ENCODE data around the gene SFXN2.
"Not testable (repeated sequence)": the region's sequence is repeated elsewhere in the genome, so short reads cannot be mapped to it uniquely, and the experiment has no call there.

The SFXN2 gene

DNA sequence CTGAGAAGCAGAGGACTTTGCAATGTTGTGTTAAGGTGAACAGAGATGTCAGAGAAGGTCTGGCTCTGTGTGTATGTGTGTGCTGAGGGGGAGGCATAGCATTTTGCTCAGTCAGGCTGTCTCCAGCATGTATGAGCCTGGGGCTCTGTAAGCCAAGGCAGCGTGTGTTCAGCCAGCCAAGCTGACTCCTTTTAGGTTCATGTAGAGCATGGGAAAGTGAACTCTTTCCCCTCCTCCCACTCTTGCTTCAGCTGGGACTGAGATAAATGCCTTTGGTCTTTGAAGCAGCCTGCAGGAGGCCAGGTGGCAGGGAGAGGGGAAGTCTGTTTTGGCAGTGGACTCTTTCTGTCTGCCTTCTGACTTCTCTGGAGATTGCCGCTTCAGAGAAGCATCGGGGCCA is 3.8 kb downstream of the SFXN2 start:
- H3K4me3 ChIP-seq (ENCODE audit: low read depth, low read length) = no peak overlapping the region

DNA sequence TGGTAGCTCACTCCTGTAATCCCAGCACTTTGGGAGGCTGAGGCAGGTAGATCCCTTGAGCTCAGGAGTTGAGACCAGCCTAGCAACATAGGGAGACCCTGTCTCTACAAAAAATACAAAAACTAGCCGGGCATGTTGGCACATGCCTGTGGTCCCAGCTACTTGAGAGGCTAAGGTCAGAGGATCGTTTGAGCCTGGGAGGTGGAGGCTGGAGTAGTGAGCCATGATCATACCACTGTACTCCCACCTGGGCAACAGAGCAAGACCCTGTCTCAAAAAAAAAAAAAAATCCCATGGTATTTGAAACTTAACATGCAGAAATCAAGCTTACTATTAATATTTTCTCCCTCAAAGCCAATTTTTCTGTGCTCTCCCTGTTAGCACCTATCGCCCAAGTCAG is 5.9 kb downstream of the SFXN2 start:
- no peak overlapping the region for H3K4me3 ChIP-seq (ENCODE audit: low read depth, low read length)

DNA sequence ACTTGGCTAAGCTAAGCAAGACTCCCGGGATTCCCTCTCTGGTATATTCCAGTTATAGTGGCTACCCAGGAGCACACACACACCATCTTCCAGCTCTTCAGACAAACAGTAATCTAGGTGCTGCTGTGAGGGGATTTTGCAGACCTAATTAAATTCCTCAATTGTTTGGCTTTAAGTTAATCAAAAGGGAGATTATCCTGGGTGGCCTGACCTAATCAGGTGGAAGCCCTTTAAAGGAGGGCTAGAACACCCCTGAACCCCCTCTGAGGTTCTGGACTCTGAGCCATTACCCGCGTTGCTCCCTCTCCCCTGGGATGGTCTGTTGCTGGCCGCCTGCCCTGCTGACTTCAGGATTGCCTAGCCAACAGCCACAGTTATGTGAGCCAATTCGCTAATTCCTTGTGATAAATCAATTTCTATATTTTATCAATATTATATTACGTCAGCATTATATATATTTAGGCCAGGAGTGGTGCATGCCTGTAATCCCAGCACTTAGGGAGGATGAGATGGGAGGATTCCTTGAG is 6.4 kb downstream of the SFXN2 start:
- no peak overlapping the region for H3K4me3 ChIP-seq (ENCODE audit: low read depth, low read length)

DNA sequence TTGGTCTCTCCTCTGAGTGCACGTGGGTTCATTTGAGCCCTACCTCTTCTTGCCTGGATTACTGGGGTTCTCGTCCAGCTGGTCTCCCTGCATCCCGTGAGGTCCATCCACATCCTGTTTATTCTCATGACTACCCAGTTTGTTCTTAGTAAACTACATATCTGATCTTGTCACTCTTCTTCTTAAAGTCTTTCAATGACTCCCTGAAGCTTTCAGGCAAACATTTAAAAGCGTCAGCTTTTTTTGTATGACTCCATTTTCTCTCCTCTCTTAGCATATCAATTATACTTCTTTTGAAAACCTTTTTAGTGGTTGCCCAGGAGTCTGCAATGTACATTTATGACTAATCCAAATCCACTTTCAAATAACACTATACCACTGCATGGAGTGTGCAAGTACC is 7.5 kb downstream of the SFXN2 start:
- no peak overlapping the region for H3K4me3 ChIP-seq (ENCODE audit: low read depth, low read length)

DNA sequence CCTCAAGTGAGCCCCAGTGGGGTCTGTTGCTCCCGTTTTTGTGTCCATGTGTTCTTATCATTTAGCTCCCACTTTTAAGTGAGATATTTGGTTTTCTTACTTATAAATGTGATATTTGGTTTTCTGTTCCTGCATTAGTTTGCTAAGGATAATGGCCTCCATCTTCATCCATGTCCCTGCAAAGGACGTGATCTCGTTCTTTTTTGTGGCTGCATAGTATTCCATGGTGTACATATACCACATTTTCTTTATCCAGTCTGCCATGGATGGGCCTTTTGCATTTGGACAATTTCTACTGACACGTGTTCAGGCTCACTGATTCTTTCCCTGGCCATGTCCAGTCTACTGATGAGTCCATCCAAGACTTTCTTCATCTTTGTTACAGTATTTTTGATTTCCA is 9.6 kb downstream of the SFXN2 start:
- H3K4me3 ChIP-seq (ENCODE audit: low read depth, low read length) = no peak overlapping the region

DNA sequence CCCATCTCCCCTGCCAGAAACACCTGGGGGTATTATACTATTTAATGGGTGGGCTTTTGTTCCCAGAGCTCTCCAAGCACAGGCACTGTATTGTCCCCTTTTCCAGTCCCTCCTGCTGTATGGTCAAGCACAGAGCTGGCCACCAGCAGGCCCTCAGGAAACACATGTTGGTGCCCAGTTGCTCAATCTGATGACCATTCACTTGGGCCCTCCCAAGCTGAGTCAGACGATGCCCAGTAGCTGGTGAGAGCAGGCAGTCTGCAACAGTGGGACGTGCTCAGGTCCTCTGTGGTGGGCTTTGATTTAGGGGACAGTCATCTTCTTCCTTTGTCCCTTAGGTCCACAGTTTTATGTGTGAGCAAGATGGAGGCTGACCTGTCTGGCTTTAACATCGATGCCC is 11.8 kb downstream of the SFXN2 start:
- H3K4me3 ChIP-seq (ENCODE audit: low read depth, low read length) = no peak overlapping the region

DNA sequence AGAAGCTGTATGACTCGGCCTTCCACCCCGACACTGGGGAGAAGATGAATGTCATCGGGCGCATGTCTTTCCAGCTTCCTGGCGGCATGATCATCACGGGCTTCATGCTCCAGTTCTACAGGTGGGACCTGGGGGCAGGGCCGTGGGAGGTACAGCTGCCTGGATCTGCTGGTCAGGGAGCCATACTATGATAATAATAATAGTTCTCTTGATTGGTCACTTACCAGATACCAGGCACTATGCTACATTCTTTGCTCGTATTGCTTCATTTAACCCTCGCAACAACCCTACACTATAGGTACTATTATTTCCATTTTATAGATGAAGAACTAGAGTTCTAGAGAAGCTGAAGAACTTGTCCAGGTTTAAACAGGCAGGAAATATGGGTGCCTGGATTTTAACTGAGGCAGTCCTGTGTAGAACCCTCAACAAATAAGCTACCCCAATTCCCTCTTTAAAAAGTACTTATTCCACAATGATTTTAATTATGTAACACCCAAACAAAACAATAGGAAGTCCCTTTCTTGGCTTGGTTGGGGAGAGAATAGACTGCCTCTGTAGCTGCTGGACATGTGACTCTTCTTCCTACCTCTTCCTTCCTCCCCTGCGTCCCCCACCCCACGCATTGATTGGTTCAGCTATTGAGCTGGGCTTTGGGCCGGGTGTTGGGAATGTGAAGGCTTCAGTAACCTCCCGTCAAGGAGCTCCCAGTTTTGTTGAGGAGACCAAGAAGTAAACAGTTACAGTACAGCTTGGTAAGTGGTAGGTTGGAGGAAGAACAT is 12.8 kb downstream of the SFXN2 start:
- no peak overlapping the region for H3K4me3 ChIP-seq (ENCODE audit: low read depth, low read length)

DNA sequence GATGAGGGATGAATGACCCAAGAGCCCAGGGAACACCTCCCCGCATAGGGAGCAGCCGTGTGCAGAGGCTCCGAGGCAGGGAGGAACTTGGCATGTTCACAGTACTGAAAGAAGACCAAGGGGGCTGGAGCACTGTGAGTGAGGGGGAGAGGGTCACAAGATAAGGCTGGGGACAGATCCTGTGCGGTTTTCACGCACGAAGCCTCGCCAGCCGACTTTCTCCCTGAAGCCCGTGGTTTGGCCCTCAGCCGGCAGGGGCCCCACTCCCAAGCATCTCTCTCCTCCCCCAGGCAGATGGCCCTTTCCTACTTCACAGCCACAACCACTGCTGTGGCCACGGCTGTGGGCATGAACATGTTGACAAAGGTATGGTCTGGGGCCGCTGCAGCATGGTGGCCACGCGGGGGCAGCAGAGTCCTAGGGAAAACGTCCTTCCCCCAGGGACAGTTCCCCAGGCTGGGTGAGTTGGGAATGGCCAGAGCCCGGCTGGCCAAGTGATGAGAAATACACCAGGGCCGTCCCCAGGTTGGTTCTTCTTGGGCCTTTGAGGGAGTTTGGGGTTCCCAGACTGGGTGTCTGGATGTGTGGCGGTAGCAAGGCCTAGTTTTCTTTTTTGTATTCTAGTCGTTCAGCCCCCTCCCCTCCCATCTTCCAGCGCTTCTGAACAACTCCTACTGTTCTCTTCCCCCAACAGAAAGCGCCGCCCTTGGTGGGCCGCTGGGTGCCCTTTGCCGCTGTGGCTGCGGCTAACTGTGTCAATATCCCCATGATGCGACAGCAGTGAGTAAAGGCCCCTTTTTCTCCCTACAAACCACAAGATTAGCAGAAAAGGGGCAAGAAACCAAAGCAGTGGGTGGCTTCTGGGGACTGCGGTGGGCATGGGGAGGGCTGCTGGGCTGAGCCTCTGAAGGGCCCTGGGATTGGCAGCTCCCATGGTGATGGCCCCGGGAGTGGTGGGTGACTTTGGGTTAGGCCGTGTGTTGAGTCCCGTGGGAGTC is 14.9 kb downstream of the SFXN2 start:
- H3K4me3 ChIP-seq (ENCODE audit: low read depth, low read length) = no peak overlapping the region

DNA sequence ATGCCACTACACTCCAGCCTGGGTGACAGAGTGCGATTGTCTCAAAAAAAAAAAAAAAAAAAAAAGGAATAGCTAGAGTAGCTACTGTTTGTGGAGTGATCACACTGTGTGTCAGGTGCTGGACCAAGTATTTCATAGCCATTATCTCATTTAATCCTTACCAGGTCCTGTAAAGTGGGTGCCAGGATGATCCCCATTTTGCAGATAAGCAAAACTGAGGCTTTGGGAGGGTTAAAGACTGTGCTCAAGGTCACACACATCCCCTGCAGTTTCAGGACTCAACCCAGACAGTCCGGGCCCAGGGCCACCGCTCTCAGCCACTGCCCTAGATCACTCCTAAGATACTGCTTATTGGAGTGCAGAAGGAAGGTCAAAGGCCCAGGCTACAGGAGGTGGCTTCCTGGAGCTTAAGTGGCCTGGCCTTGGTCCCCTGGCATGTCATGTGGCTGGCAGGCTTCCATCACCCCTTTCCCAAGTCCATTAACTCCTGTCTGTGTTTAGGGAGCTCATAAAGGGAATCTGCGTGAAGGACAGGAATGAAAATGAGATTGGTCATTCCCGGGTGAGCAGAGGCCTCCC is 16.9 kb downstream of the SFXN2 start:
- no peak overlapping the region for H3K4me3 ChIP-seq (ENCODE audit: low read depth, low read length)

DNA sequence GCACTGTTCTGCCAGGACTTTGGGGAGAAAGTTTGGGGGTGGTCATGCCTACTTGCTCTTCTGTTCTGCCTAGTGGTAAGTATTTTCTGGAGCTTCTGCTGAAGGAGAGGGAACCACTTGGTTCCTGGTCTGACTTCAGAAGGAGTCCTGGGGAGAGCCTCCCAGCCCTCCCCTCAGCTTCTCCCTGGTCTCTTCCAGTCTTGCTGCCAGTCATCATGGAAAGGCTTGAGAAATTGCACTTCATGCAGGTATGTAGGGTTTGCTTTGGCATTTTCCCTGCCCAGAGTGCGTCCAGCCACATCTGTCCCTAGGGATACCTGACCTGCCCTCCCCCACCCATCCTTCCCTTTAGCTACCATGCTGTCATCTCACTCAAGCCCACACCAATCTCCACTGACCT is 18.2 kb downstream of the SFXN2 start:
- H3K4me3 ChIP-seq (ENCODE audit: low read depth, low read length) = no peak overlapping the region

DNA sequence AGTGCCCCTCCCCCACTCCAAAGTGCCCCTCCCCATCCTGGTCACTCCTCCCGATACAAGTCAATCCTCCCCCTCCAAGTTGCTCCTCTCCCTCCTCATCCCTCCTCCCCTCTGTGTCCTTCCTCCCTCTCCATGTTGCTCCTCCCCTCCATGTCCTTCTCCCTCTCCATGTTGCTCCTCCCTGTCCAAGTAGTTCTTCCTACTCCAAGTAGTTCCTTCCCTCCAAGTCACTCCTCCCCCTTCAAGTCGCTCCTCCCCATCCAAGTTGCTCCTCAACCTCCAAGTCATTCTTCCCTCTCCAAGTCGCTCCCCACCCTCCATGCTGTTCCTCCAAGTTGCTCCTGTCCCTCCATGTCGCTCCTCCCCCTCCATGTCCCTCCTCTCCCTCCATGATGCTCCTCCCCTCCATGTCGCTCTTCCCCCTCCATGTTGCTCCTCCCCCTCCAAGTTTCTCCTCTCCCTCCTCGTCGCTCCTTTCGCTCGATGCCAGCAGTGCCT is 20.7 kb downstream of the SFXN2 start:
- no peak overlapping the region for H3K4me3 ChIP-seq (ENCODE audit: low read depth, low read length)

DNA sequence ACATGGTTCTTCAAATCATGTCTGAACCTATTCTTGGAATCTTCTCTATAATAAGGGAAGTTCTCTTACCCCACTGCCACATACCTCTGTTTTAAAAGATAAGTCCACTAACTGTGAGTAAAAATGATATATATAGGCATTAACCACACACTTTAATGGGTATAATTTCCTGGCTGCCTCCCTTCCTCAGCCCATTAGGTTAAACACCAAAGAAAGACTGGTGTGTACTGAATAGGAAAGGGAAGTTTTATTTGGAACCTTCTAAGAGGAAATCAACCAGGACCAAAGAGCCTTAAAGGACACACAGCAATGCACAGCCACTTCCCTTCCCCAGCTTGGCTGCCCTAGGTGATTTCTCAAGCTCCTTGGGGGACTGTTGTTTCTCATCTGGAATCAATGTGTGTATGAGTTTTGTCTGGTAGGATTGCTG is 24.3 kb downstream of the SFXN2 start:
- no peak overlapping the region for H3K4me3 ChIP-seq (ENCODE audit: low read depth, low read length)

DNA sequence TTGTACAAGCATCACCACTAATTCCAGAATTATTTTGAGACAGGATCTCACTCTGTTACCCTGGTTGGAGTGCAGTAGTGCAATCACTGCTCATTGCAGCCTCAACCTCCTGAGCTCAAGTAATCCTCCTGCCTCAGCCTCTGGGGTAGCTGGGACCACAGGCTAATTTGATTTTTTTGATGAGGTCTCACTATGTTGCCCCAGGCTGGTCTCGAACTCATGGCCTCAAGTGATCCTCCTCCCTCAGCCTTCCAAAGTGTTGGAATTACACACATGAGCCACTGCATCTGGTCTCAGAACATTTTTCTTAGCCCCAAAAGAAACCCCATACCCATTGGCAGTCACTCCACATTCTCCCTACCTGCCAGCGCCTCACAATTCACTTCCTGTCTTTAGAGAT is 25.8 kb downstream of the SFXN2 start:
- H3K4me3 ChIP-seq (ENCODE audit: low read depth, low read length) = no peak overlapping the region

DNA sequence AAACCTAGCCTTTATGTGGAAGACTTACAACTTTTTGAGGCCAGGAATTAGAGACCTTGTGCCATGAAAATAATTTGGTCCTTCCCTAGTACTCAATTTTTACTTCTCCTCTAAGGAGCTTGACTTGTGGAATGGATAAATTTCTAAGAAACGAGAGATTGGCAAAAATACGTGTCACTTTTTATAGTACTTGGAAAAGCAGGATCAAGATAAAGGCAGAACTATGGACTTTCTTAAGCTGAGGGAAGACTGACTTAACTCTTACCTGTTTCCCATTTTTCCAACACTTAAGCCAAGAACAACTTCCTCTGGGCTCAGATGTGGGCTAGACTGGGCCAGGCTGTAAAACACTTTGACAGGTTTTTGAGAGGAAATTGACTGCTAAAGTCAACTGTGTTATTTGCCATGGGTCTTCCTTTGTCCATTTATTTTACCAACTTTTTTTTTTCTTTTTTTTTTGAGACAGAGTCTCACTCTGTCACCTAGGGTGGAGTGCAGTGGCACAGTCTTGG is 27.3 kb downstream of the SFXN2 start:
- H3K4me3 ChIP-seq (ENCODE audit: low read depth, low read length) = no peak overlapping the region

DNA sequence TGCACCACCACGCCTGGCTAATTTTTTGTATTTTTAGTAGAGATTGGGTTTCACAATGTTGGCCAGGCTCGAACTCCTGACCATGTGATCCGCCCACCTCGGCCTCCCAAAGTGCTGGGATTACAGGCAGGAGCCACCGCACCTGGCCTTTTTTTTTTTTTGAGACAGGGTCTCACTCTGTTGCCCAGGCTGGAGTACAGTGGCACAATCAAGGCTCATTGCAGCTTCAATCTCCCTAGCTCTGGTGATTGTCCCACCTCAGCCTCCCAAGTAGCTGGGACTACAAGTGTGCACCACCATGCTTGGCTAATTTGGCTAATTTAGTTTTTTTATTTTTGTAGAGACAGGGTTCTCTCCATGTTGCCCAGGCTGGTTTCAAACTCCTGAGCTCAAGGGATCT is 27.9 kb downstream of the SFXN2 start:
- H3K4me3 ChIP-seq (ENCODE audit: low read depth, low read length) = not testable (repeated sequence)

DNA sequence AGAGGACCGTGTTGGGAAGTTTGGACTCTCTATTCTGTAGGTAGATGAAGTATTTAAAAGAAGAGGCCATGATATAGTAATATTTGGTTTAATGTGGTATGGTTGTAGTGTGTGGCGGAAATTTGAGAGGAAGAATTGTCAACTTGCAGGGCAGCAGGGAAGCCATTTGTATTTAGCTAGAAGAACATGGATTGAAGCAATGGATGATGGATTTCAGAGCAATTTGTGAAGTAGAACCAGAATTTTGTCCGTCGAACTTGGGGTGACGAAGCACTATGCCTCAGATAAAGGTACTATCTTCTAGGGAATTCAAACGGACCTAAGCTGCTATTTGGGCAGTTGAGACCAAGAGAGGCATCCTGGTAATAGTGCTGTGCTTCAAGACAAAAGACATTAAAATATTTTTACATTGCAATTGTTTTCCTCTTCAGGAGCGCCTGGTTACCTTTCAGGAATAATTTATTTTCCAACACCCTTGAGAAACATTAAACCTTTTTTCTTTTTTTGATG is 28.7 kb downstream of the SFXN2 start:
- H3K4me3 ChIP-seq (ENCODE audit: low read depth, low read length) = no peak overlapping the region

DNA sequence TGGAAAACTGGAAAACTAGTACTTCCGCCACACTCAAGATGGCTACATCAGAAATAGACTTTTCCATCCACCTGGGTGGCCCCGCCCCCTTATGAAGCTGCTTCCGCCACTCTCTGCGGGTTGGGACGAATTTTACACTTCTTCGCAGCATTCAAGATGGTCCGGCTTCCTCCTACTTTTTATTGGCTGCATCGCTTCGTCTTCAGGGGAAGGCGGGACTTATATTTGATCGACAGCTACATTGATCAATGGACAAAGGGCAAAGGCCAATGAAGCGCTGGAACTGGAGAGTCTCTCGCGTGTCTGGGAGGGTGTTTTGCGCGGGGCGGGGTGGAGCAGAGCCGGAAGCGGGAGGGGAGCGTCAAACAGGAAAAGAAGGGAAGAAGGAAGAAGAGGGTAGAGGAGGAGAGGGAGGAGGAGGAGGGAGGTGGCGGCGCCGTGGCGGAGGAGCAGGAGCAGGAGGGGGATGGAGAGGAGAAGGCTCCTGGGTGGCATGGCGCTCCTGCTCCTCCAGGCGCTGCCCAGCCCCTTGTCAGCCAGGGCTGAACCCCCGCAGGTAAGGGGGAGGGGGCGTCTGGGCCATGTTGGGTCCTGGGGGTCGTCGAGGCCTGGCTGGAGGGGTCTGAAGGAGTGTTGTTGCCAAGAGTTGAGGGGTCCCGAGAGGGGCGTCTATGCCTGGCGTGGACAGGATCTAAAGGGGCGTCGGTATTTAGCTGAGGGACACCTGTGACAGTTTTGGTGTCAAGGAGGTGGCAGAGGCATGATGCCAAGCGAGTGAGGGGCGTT is 29.3 kb downstream of the SFXN2 start, which contains the start of gene WBP1L:
WBP1L (plus strand) TSS at position 361 of the 786 bp plus-strand sequence; CDS start at position 467, 106 bp downstream.
- peak within 1 kb of the TSS; percentile 82 for H3K4me3 ChIP-seq (ENCODE audit: low read depth, low read length)

DNA sequence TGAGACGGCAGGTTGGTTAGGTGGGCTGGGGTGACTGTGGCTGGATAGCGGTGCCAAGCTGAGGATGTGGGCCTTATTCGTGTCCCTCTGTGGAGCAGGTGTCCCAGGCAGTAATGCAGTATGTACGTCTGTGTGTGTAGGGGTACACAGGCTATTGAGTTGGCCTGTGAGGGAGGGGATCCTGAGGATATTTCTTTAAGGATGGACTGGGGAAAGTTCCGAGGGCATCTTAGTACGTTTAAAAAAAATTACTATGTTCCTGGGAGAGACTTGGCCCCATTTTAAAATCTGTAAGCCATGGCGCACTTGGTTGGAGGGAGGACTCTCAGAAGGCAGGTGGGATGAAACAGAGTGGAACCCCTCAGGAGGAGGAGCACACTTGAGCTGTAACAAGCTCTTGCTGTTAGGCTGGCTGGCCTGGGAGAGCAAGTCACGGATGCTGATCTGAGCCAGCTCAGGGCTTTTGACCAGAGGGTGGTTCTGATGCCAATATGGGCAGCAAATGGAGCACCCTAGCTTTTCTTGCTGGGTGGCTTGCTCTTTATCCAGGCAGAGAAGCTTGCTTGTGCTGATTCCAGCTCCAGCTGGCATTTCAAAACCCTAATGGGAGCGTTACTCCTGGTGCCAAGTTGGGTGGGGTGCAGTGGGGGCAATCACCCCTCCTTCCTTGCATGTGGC is 30.1 kb downstream of the SFXN2 start:
- H3K4me3 ChIP-seq (ENCODE audit: low read depth, low read length) = peak overlapping the region; percentile 82

DNA sequence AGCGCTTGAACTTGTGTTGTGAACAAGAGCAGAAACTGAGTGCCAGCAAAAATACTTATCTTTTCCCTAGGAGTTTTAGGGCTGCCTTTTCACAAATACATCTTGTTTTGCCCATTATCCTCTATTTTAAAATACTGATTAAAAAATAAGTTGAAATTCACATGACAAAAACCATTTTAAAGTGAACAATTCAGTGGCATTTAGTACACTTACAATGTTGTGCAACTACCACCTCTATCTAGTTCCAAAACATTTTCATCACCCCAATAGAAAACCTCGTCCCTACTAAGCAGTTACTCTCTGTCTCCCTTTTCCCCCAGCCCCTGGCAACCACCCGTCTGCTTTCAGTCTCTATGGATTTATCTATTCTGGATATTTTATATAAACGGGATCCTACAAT is 30.7 kb downstream of the SFXN2 start:
- H3K4me3 ChIP-seq (ENCODE audit: low read depth, low read length) = no peak overlapping the region
